MM.1S (cell line): Measurements from ENCODE around the gene CYP27C1.

Source experiments
- DNase-seq: peaks from one replicate; pipeline ENCODE4 v3.0.0-alpha.2; 2015
- H2AFZ ChIP-seq: fragments of 300-600 bp; sonication (generic); 2 replicates; pipeline ENCODE4 v1.6.0; 2016; ENCODE audit warnings: antibody characterized with exemption, low read length
- H3F3A ChIP-seq: fragments of 300-600 bp; sonication (generic); 2 replicates; pipeline ENCODE4 v1.6.1; 2016; ENCODE audit warnings: mild to moderate bottlenecking, antibody characterized with exemption, low read length, moderate library complexity, mixed read lengths; ENCODE audit not compliant: insufficient read depth
- H3K27ac ChIP-seq: fragments of 300-600 bp; sonication (generic); 2 replicates; pipeline ENCODE4 v1.5.1; 2016; ENCODE audit warnings: mild to moderate bottlenecking, low read length
- H3K27me3 ChIP-seq: fragments of 300-600 bp; sonication (generic); replicated peaks from 2 replicates; pipeline ENCODE4 v1.6.0; 2016; ENCODE audit warnings: low read length; ENCODE audit not compliant: insufficient read depth
- H3K36me3 ChIP-seq: fragments of 300-600 bp; sonication (generic); replicated peaks from 2 replicates; pipeline ENCODE4 v1.6.1; 2016; ENCODE audit warnings: mild to moderate bottlenecking, low read length, mixed read lengths; ENCODE audit not compliant: insufficient read depth
- H3K4me1 ChIP-seq: fragments of 300-600 bp; sonication (generic); 2 replicates; pipeline ENCODE4 v1.6.1; 2016; ENCODE audit warnings: low read length, mixed read lengths
- H3K4me2 ChIP-seq: fragments of 300-600 bp; sonication (generic); 2 replicates; pipeline ENCODE4 v1.6.0; 2016; ENCODE audit warnings: low read depth, low read length
- H3K4me3 ChIP-seq: fragments of 300-600 bp; sonication (generic); 2 replicates; pipeline ENCODE4 v1.5.1; 2016; ENCODE audit warnings: low read length, mixed read lengths
- H3K79me2 ChIP-seq: fragments of 300-600 bp; sonication (generic); 2 replicates; pipeline ENCODE4 v1.6.1; 2016; ENCODE audit warnings: mixed run types, low read length, mixed read lengths
- H3K9ac ChIP-seq: fragments of 300-600 bp; sonication (generic); 2 replicates; pipeline ENCODE4 v1.6.1; 2016; ENCODE audit warnings: low read length, mixed read lengths
- H3K9me2 ChIP-seq: fragments of 300-600 bp; sonication (generic); replicated peaks from 2 replicates; pipeline ENCODE4 v1.6.1; 2016; ENCODE audit warnings: mild to moderate bottlenecking, low read length, mixed read lengths; ENCODE audit not compliant: insufficient read depth
- H3K9me3 ChIP-seq: fragments of 300-600 bp; sonication (generic); replicated peaks from 2 replicates; pipeline ENCODE4 v1.6.1; 2016; ENCODE audit warnings: mild to moderate bottlenecking, low read length, mixed read lengths; ENCODE audit not compliant: insufficient read depth
- H4K20me1 ChIP-seq: fragments of 300-600 bp; sonication (generic); 2 replicates; pipeline ENCODE4 v1.6.1; 2016; ENCODE audit warnings: mild to moderate bottlenecking, low read length, moderate library complexity, mixed read lengths; ENCODE audit not compliant: insufficient read depth
- CTCF ChIP-seq: fragments of 300-600 bp; sonication (generic); IDR thresholded peaks from 2 replicates; pipeline ENCODE4 v1.5.1; 2016; ENCODE audit warnings: antibody characterized with exemption, low read length, mixed read lengths
- EZH2 ChIP-seq: fragments of 300-600 bp; sonication (generic); optimal IDR thresholded peaks from 2 replicates; pipeline ENCODE3; 2017; ENCODE audit warnings: low read depth, mild to moderate bottlenecking, antibody characterized with exemption, low read length, mixed read lengths
- EZH2phosphoT487 ChIP-seq: fragments of 300-600 bp; sonication (generic); IDR thresholded peaks from 2 replicates; pipeline ENCODE4 v1.6.1; 2018; ENCODE audit warnings: antibody characterized with exemption, low read length

Gene CYP27C1

GRCh38 chr2:127205218-127206125, 14.6 kb downstream of the CYP27C1 start:
- H3K27me3 ChIP-seq: no peaks in the 10 kb centered on the region
- H2AFZ ChIP-seq: no peak overlapping the region
- H3K9me3 ChIP-seq: no peaks in the 10 kb centered on the region
- no peak overlapping the region for H3K9ac ChIP-seq
- no peak overlapping the region for H3K4me2 ChIP-seq
- H3K9me2 ChIP-seq: no peaks in the 10 kb centered on the region
- no peaks in the 10 kb centered on the region for H3K36me3 ChIP-seq
- no peak for DNase-seq
- H3K4me1 ChIP-seq: no peaks in the 10 kb centered on the region
- TF ChIP-seq EZH2phosphoT487: no peak
- no peak for TF ChIP-seq EZH2
- no peak for TF ChIP-seq CTCF
- no peak overlapping the region for H3K4me3 ChIP-seq
- H3K27ac ChIP-seq: no peak overlapping the region
- no peaks in the 10 kb centered on the region for H3F3A ChIP-seq
- no peaks in the 10 kb centered on the region for H3K79me2 ChIP-seq
- H4K20me1 ChIP-seq: no peaks in the 10 kb centered on the region

- no peaks in the 10 kb centered on the region for H3K9me3 ChIP-seq
- H3F3A ChIP-seq: no peaks in the 10 kb centered on the region
- no peaks in the 10 kb centered on the region for H3K9me2 ChIP-seq
- H3K4me1 ChIP-seq: no peaks in the 10 kb centered on the region
- no peaks in the 10 kb centered on the region for H3K36me3 ChIP-seq
- H3K4me3 ChIP-seq: no peak overlapping the region
- H2AFZ ChIP-seq: no peak overlapping the region
- DNase-seq: no peak
- H3K4me2 ChIP-seq: no peak overlapping the region
- H3K9ac ChIP-seq: no peak overlapping the region
- H4K20me1 ChIP-seq: no peaks in the 10 kb centered on the region
- H3K79me2 ChIP-seq: no peaks in the 10 kb centered on the region
- no peaks in the 10 kb centered on the region for H3K27me3 ChIP-seq
- TF ChIP-seq EZH2phosphoT487 (no peak), CTCF (no peak), EZH2 (no peak)
- no peak overlapping the region for H3K27ac ChIP-seq
These were observed 18.6 kb downstream of the CYP27C1 start for GRCh38 chr2:127201452-127201851.

GRCh38 chr2:127200962-127201361, 19.1 kb downstream of the CYP27C1 start:
- no peaks in the 10 kb centered on the region for H3K9me3 ChIP-seq
- H3K79me2 ChIP-seq: no peaks in the 10 kb centered on the region
- no peak overlapping the region for H2AFZ ChIP-seq
- H3K4me1 ChIP-seq: no peaks in the 10 kb centered on the region
- no peaks in the 10 kb centered on the region for H3F3A ChIP-seq
- TF ChIP-seq CTCF (no peak), EZH2phosphoT487 (no peak)
- no peaks in the 10 kb centered on the region for H4K20me1 ChIP-seq
- H3K9me2 ChIP-seq: no peaks in the 10 kb centered on the region
- no peak for DNase-seq
- no peak overlapping the region for H3K4me3 ChIP-seq
- no peaks in the 10 kb centered on the region for H3K27me3 ChIP-seq
- H3K27ac ChIP-seq: no peak overlapping the region
- no peaks in the 10 kb centered on the region for H3K36me3 ChIP-seq
- H3K4me2 ChIP-seq: no peak overlapping the region
- H3K9ac ChIP-seq: no peak overlapping the region
